Panc1 (cell line): ENCODE measurements around the gene ABCC1. TPM values are rescaled to one million over a fixed set of nuclear protein-coding genes. Genes with fewer than 3 reads are reported as not detected.

Experiments
- ATAC-seq: fragments of 200-7000 bp; cut with Tn5 transposase; 2 replicates; pipeline ENCODE4 v1.9.1; 2020; ENCODE audit warnings: mild to moderate bottlenecking, moderate library complexity
- BruUV-seq: library from RNA; stranded (reverse); fragments of 400-500 nt; replicated peaks from 2 replicates; lab custom pipeline; 2021; lab: Mats Ljungman, UMichigan
- CTCF ChIA-PET: fragments of 300-600 bp; sonication (Branson Sonifier 250); formaldehyde crosslinking; loops from one replicate; lab custom pipeline; 2022; ENCODE audit warnings: antibody characterized with exemption; lab: Charles Lee
- POLR2A ChIA-PET: fragments of 300-600 bp; sonication (Branson Sonifier 250); formaldehyde crosslinking; loops from one replicate; lab custom pipeline; 2022; ENCODE audit warnings: antibody characterized with exemption; lab: Charles Lee
- DNase-seq: peaks from one replicate; pipeline ENCODE4 v3.0.0-alpha.2; 2010; ENCODE audit warnings: low read depth, low spot score
- H3K27ac ChIP-seq: 2 replicates; pipeline ENCODE4 v1.5.1; 2011; ENCODE audit warnings: mild to moderate bottlenecking, low read length, inconsistent platforms
- H3K27me3 ChIP-seq: fragments of 200-500 bp; sonication (Bioruptor generic); 2 replicates; pipeline ENCODE4 v1.6.0; 2014; ENCODE audit warnings: low read length, inconsistent platforms; ENCODE audit not compliant: control insufficient read depth, insufficient read depth
- H3K36me3 ChIP-seq: fragments of 200-500 bp; sonication (Bioruptor generic); 2 replicates; pipeline ENCODE4 v1.5.1; 2014; ENCODE audit warnings: inconsistent platforms, mild to moderate bottlenecking, low read length, moderate library complexity; ENCODE audit not compliant: control insufficient read depth, insufficient read depth
- H3K4me1 ChIP-seq: 2 replicates; pipeline ENCODE4 v1.5.1; 2011; ENCODE audit warnings: inconsistent platforms, mild to moderate bottlenecking, low read length, moderate library complexity; ENCODE audit not compliant: control insufficient read depth, insufficient read depth
- H3K4me3 ChIP-seq, 2 experiments: 2 replicates each; pipeline ENCODE4 v1.5.1; 2011 to 2012; ENCODE audit warnings: low read depth in 2 of 2, low read length in 2 of 2, mild to moderate bottlenecking in 2 of 2, inconsistent platforms in 1 of 2, moderate library complexity in 1 of 2
- H3K9me3 ChIP-seq: fragments of 200-500 bp; sonication (Bioruptor generic); 2 replicates; pipeline ENCODE4 v1.5.1; 2014; ENCODE audit warnings: low read depth, mild to moderate bottlenecking, inconsistent platforms, low read length, moderate library complexity; ENCODE audit not compliant: control insufficient read depth, insufficient read depth
- POLR2AphosphoS5 ChIP-seq: IDR thresholded peaks from 2 replicates; pipeline ENCODE4 v1.6.1; 2012; ENCODE audit warnings: mild to moderate bottlenecking, low read depth, low read length, moderate library complexity
- SIN3A ChIP-seq: IDR thresholded peaks from 2 replicates; pipeline ENCODE4 v1.6.1; 2012; ENCODE audit warnings: low read depth, mild to moderate bottlenecking, low read length, moderate library complexity, borderline replicate concordance; ENCODE audit not compliant: insufficient read depth
- TCF7L2 ChIP-seq: IDR thresholded peaks from 2 replicates; pipeline ENCODE4 v1.6.1; 2011; ENCODE audit warnings: mild to moderate bottlenecking, low read depth, low read length, inconsistent platforms
- in situ Hi-C: cut with HindIII; loops from 2 replicates; pipeline ENCODE4 v1.10.0; 2016; ENCODE audit warnings: low sequenced_read_pairs, low pct_unique_long_range_greater_than_20kb
- intact Hi-C: fragments of 100-400 bp; cut with micrococcal nuclease; formaldehyde crosslinking; loops from one replicate; pipeline ENCODE4 v1.10.0; 2022; ENCODE audit not compliant: unreplicated experiment
- total RNA-seq: library from RNA; stranded (reverse); gene quantifications from one replicate; pipeline ENCODE4 v1.2.1, GENCODE V29; 2021; ENCODE audit not compliant: unreplicated experiment
- TF ChIP-seq, protein P1 (sequence below): fragments of 450-650 bp; IDR thresholded peaks from 2 replicates; pipeline ENCODE4 v1.5.1; 2017; ENCODE audit warnings: mild to moderate bottlenecking
- TF ChIP-seq, protein P2 (sequence below), 2 experiments: IDR thresholded peaks; 2 replicates each; pipeline ENCODE4 v1.6.1; 2011 to 2012; ENCODE audit warnings: low read depth in 2 of 2, control low read depth in 1 of 2, low read length in 1 of 2, mild to moderate bottlenecking in 1 of 2, moderate library complexity in 1 of 2; ENCODE audit not compliant: insufficient read depth in 1 of 2

The ABCC1 gene
- total RNA-seq, 1 experiment from 2014 or later = 296 TPM

DNA sequence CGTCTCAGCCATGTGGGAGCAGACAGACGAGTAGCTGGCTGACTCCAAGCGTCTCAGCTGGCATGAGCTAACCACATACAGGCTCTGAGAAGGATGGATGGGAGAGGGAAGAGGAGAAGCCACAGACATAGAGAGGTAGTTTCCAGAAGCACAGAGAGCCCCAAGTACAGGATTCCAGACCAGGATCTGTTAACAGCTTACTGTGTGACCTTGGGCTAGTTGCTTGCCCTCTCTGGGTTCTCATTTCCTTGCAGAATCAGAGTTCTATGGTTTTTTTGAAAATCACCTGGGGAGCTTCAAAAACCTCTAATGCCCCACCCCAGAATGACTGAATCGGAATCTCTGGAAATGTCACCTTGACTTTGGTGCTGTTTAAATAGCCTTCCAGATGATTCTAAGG, 213.7 kb downstream of the ABCC1 start:
- Histone ChIP-seq H3K9me3 (no peaks in the 10 kb centered on the region), H3K4me3 (no peak overlapping the region), H3K36me3 (no peaks in the 10 kb centered on the region), H3K27me3 (no peaks in the 10 kb centered on the region), H3K27ac (no peak overlapping the region), H3K4me1 (no peaks in the 10 kb centered on the region)
- ATAC-seq (no peak), DNase-seq (no peak)
- CTCF ChIA-PET = no interaction called here
- intact Hi-C loops (no loop called here), in situ Hi-C loops (no loop called here)
- TF ChIP-seq SIN3A (no peak), TCF7L2 (no peak), POLR2AphosphoS5 (no peak)
- TF ChIP-seq, protein P1, sequence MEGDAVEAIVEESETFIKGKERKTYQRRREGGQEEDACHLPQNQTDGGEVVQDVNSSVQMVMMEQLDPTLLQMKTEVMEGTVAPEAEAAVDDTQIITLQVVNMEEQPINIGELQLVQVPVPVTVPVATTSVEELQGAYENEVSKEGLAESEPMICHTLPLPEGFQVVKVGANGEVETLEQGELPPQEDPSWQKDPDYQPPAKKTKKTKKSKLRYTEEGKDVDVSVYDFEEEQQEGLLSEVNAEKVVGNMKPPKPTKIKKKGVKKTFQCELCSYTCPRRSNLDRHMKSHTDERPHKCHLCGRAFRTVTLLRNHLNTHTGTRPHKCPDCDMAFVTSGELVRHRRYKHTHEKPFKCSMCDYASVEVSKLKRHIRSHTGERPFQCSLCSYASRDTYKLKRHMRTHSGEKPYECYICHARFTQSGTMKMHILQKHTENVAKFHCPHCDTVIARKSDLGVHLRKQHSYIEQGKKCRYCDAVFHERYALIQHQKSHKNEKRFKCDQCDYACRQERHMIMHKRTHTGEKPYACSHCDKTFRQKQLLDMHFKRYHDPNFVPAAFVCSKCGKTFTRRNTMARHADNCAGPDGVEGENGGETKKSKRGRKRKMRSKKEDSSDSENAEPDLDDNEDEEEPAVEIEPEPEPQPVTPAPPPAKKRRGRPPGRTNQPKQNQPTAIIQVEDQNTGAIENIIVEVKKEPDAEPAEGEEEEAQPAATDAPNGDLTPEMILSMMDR = no peak
- TF ChIP-seq, protein P2, sequence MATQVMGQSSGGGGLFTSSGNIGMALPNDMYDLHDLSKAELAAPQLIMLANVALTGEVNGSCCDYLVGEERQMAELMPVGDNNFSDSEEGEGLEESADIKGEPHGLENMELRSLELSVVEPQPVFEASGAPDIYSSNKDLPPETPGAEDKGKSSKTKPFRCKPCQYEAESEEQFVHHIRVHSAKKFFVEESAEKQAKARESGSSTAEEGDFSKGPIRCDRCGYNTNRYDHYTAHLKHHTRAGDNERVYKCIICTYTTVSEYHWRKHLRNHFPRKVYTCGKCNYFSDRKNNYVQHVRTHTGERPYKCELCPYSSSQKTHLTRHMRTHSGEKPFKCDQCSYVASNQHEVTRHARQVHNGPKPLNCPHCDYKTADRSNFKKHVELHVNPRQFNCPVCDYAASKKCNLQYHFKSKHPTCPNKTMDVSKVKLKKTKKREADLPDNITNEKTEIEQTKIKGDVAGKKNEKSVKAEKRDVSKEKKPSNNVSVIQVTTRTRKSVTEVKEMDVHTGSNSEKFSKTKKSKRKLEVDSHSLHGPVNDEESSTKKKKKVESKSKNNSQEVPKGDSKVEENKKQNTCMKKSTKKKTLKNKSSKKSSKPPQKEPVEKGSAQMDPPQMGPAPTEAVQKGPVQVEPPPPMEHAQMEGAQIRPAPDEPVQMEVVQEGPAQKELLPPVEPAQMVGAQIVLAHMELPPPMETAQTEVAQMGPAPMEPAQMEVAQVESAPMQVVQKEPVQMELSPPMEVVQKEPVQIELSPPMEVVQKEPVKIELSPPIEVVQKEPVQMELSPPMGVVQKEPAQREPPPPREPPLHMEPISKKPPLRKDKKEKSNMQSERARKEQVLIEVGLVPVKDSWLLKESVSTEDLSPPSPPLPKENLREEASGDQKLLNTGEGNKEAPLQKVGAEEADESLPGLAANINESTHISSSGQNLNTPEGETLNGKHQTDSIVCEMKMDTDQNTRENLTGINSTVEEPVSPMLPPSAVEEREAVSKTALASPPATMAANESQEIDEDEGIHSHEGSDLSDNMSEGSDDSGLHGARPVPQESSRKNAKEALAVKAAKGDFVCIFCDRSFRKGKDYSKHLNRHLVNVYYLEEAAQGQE (IDR thresholded peaks at IDR 0.05; ENCODE audit: insufficient read depth in 1 of 2, low read depth in 2 of 2, low read length in 1 of 2) = no peak
- BruUV-seq = no TSS peak
- POLR2A ChIA-PET = interaction anchor here (0.6 kb wide), 1 partner anchor 26 kb away, joined by 5 read pairs; no protein-coding TSS in a partner anchor

DNA sequence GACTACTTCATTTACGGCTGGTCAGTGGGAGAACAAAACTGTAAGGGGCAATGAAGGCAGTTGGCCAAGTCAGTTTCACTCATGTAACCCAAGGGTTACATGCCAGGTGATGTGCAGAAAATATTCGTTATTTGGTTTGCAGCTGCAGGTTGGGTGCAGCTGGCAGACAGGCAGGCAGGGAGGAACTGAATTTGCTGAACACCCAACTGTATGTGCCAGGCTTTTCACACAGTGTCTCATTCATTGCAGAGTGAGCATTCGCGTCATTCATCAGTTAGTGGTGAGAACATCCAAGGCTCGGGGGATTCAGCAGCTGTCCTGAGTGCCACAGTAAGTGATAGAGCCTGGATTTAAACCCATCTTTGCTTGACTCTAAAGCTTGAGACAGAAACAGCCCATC, 214.2 kb downstream of the ABCC1 start:
- no TSS peak for BruUV-seq
- no peaks in the 10 kb centered on the region for H3K36me3 ChIP-seq
- in situ Hi-C loops = no loop called here

More for the DNA sequence above, 214.2 kb downstream of the ABCC1 start:
- no peak overlapping the region for H3K27ac ChIP-seq
- intact Hi-C loops = no loop called here
- TF ChIP-seq SIN3A (no peak), POLR2AphosphoS5 (no peak), TCF7L2 (no peak)
- TF ChIP-seq, protein P2 (IDR thresholded peaks at IDR 0.05; ENCODE audit: insufficient read depth in 1 of 2, low read depth in 2 of 2, low read length in 1 of 2) = no peak
- TF ChIP-seq, protein P1 = no peak
- no peak for ATAC-seq
- no peaks in the 10 kb centered on the region for H3K9me3 ChIP-seq
- ChIA-PET CTCF (no interaction called here), POLR2A (no interaction called here)
- no peaks in the 10 kb centered on the region for H3K27me3 ChIP-seq
- no peaks in the 10 kb centered on the region for H3K4me1 ChIP-seq
- H3K4me3 ChIP-seq = no peak overlapping the region
- DNase-seq = no peak
